ENCODE results near the gene LLGL2.

The LLGL2 gene

GRCh38 chr17:75570034-75570676, 44.7 kb downstream of the LLGL2 start:
- no peaks in the 10 kb centered on the region for H3K36me3 ChIP-seq (ENCODE audit: insufficient read depth)
- TF ChIP-seq CTCF (conservative IDR thresholded peaks at IDR 0.05; ENCODE audit: low read depth, low read length), result no peak
- no peak overlapping the region for H3K9ac ChIP-seq
- H3K4me1 ChIP-seq (ENCODE audit: low read depth, poor library complexity, severe bottlenecking), result peaks cover 5% of the 10 kb centered on the region
- H3K4me2 ChIP-seq, result no peak overlapping the region
- H3K27ac ChIP-seq, result no peak overlapping the region
- no peaks in the 10 kb centered on the region for H3K79me2 ChIP-seq (ENCODE audit: insufficient read depth, low read depth)
- H4K20me1 ChIP-seq (ENCODE audit: insufficient read depth), result no peaks in the 10 kb centered on the region
- no peak overlapping the region for H2AFZ ChIP-seq (ENCODE audit: low read depth)
- H3K4me3 ChIP-seq (IDR thresholded peaks at IDR 0.05; ENCODE audit: insufficient read depth, low read depth, low read length), result no peak overlapping the region
- H3K27me3 ChIP-seq (ENCODE audit: insufficient read depth, low read depth), result peaks cover 2% of the 10 kb centered on the region; the same call in 1 of the 2 replicates

- peaks cover 5% of the 10 kb centered on the region for H3K4me1 ChIP-seq (ENCODE audit: low read depth, poor library complexity, severe bottlenecking)
- H3K79me2 ChIP-seq (ENCODE audit: insufficient read depth, low read depth), result no peaks in the 10 kb centered on the region
- H2AFZ ChIP-seq (ENCODE audit: low read depth), result no peak overlapping the region
- no peak overlapping the region for H3K4me2 ChIP-seq
- H4K20me1 ChIP-seq (ENCODE audit: insufficient read depth), result no peaks in the 10 kb centered on the region
- H3K9ac ChIP-seq, result no peak overlapping the region
- no peak for TF ChIP-seq CTCF (conservative IDR thresholded peaks at IDR 0.05; ENCODE audit: low read depth, low read length)
- no peaks in the 10 kb centered on the region for H3K36me3 ChIP-seq (ENCODE audit: insufficient read depth)
- H3K4me3 ChIP-seq (IDR thresholded peaks at IDR 0.05; ENCODE audit: insufficient read depth, low read depth, low read length), result no peak overlapping the region
- H3K27ac ChIP-seq, result no peak overlapping the region
- peaks cover 2% of the 10 kb centered on the region; the same call in 1 of the 2 replicates for H3K27me3 ChIP-seq (ENCODE audit: insufficient read depth, low read depth)
Observed at GRCh38 chr17:75570772-75571171, 45.3 kb downstream of the LLGL2 start.

GRCh38 chr17:75571197-75571884, 45.8 kb downstream of the LLGL2 start:
- peaks cover 6% of the 10 kb centered on the region; the same call in 1 of the 2 replicates for H3K27me3 ChIP-seq (ENCODE audit: insufficient read depth, low read depth)
- no peak for TF ChIP-seq CTCF (conservative IDR thresholded peaks at IDR 0.05; ENCODE audit: low read depth, low read length)
- H3K4me1 ChIP-seq (ENCODE audit: low read depth, poor library complexity, severe bottlenecking), result peaks cover 4% of the 10 kb centered on the region
- H3K4me2 ChIP-seq, result no peak overlapping the region
- H4K20me1 ChIP-seq (ENCODE audit: insufficient read depth), result no peaks in the 10 kb centered on the region
- no peak overlapping the region for H2AFZ ChIP-seq (ENCODE audit: low read depth)
- H3K9ac ChIP-seq, result no peak overlapping the region
- H3K36me3 ChIP-seq (ENCODE audit: insufficient read depth), result no peaks in the 10 kb centered on the region
- H3K79me2 ChIP-seq (ENCODE audit: insufficient read depth, low read depth), result no peaks in the 10 kb centered on the region
- no peak overlapping the region for H3K4me3 ChIP-seq (IDR thresholded peaks at IDR 0.05; ENCODE audit: insufficient read depth, low read depth, low read length)
- H3K27ac ChIP-seq, result no peak overlapping the region

- no peak overlapping the region for H3K4me3 ChIP-seq (IDR thresholded peaks at IDR 0.05; ENCODE audit: insufficient read depth, low read depth, low read length)
- no peaks in the 10 kb centered on the region for H4K20me1 ChIP-seq (ENCODE audit: insufficient read depth)
- TF ChIP-seq CTCF (conservative IDR thresholded peaks at IDR 0.05; ENCODE audit: low read depth, low read length), result no peak
- H3K79me2 ChIP-seq (ENCODE audit: insufficient read depth, low read depth), result no peaks in the 10 kb centered on the region
- no peaks in the 10 kb centered on the region for H3K4me1 ChIP-seq (ENCODE audit: low read depth, poor library complexity, severe bottlenecking)
- no peaks in the 10 kb centered on the region for H3K36me3 ChIP-seq (ENCODE audit: insufficient read depth)
- H3K27ac ChIP-seq, result no peak overlapping the region
- no peak overlapping the region for H3K9ac ChIP-seq
- H3K4me2 ChIP-seq, result no peak overlapping the region
- no peak overlapping the region for H2AFZ ChIP-seq (ENCODE audit: low read depth)
- peaks cover 8% of the 10 kb centered on the region; the same call in 1 of the 2 replicates for H3K27me3 ChIP-seq (ENCODE audit: insufficient read depth, low read depth)
Observed at GRCh38 chr17:75571885-75572215, 46.4 kb downstream of the LLGL2 start.

Data from KMS-11 (cell line).